CD1c-positive myeloid dendritic cell (primary cell): ENCODE measurements around the gene HYCC1.

ENCODE experiments used
- DNase-seq: peaks from one replicate; pipeline ENCODE4 v3.0.0-alpha.2; 2016; ENCODE audit errors: extremely low spot score

Gene HYCC1

GRCh38 chr7:23016345-23017253 lies 2.7 kb upstream of the HYCC1 start:
- no peak for DNase-seq

DNA sequence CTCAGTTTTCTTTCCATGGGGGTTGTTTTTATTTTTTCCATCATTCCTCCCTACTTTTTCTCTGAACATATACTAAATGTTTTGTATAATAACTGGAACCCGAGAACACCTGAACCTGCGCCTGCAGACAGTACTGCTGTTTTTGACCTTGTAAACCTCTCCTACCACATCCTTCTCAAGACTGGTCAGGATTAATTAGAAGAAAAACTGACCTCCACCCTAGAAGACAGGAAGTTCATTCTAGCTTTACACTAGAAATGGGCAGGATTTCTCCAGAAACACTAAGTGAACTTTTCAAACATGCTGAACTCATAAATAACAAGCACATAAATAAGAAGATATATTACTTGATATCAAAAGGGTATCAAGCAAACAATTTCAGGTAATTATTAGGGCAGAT lies 751 bp upstream of the HYCC1 start:
- peak; percentile 27 for DNase-seq

DNA sequence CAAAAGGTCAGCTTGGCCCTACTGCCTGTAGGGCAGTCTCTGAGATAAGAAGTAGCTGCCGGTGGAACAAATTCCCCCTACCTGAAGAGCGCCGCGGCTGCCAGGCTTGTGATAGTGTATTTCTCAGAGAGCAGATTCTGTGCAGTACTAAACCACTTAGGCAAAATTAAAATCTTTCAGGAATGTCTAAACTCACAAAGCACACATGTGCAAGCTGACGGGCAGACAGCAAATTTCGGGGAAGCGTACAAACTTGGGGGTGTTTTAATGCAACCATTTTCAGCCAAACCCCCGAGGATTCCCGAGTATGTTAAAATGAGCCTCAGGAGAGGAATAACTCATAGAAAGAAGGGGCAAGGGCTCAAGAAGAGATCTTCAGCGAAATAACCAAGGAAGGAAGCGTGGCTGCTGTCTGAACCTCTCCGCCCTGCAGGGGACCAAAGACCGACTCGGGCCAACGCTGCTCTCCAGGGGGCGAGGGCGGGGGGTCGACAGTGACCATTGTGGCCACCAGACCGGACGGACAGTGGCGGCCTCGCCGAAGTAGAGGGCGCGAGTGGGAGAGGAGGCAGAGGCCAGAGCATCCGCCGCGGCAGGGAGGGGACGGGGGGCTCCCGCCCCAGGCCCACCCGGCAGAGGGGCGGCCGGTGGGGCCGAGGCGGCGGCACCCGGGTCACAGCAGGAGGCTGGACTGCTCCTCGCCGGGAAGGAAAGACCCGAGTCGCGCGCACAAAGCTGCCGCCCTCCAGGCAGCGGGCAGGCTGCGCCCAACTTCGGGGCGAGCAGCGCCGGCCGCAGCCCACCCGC lies 819 bp downstream of the HYCC1 start:
- DNase-seq: no peak

DNA sequence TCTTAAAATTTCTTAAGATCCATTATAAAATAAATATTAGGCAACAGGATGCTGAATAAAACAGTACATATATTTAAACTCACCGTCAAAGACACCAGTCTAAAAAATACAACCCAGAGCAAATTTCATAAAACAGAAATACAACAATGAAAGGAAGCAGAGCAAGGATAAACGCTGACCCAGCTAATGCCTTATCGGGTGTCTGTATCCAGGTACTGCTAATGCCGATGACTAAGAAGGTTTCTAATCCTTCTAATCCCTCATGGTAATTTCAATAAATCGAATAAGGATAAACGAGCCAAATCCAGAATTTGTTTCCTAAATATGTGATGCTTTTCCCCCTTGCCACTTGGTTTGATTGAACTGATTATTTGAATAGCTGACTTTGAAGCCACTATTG lies 1.7 kb downstream of the HYCC1 start:
- DNase-seq: no peak

DNA sequence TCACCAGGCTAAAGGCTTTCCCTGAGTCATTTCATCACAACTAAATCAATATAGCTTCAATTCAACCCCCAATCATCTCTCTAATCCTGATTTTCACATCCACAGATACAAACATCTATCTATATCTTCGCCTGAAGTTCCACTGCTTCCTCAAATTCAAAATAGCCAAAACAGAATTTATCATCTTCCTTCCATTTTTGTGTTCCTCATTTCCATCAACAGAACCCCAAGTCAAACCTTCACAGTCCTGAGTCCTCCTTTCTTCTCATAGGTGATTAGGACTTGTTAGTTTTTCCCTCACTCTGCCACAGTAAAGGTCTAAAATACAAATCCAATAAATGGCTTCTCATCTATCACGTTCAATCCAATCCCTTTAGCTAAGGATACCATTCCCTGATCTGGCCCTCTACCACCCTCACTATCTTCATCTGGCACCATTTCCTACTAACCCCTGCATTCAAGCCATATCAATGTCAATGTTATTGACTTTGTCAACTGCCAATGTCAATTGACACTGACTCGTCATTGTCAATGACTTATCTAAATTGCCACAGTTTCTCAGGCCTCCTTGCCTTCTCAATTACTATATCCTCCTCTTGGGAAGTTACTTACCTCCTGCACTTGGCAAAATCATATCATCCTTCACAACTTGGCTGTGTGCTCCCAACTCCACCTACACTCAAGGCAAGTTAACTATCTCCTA lies 2.6 kb downstream of the HYCC1 start:
- no peak for DNase-seq

DNA sequence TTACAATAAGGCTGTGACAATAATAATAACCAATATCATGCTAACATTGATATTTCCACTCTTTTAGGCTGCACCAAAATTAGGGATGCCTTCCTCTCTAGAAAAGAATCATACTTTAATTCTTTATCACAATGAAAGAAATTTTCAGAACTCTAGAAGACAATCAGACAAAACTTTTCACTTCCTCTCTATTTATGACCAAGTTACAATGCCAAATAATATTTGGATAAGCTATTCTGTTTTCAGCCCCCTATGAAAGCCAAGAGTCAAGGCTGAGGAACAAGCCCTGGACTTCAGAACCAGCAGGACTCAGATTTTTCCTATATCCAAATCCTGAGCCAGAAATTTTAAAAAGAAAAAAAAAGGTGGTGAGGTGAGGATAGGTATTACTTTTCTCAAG lies 4.6 kb downstream of the HYCC1 start:
- no peak for DNase-seq

- DNase-seq: no peak
These were observed 9.7 kb downstream of the HYCC1 start for GRCh38 chr7:23004247-23004520.

DNA sequence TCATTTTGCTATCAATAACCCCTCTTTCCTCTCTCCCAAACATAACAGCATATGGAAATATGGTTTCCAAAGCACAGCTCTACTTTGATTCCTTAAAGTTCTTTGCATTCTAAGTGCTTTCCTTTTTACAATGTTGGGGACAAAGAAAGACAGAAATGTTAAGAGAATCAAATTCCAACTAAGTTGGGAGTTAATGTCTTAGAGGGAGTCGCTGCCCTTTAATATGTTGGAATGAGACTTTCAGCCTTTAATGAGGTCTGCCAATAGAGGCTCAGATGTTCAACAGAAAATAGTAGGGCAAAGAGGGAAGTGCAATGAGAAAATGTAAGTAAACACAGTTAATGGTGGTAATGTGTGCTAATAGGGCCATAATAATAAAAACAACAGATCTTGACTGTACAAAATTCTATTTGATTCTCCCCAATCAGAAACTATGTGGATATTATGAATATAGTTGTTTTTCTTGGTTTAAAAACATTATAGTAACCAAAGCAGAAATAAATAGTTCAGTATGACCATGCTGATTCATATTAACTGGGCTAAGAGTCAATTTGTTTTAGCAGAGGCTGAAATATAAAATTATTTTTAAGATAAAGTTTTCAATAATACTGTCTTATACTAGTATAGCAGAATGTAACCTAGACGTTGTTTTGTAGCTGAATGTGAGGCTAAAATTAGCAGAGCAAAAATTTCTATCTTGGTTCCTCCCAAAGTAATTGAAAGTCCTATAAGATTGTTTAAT lies 10.3 kb downstream of the HYCC1 start:
- DNase-seq: no peak

DNA sequence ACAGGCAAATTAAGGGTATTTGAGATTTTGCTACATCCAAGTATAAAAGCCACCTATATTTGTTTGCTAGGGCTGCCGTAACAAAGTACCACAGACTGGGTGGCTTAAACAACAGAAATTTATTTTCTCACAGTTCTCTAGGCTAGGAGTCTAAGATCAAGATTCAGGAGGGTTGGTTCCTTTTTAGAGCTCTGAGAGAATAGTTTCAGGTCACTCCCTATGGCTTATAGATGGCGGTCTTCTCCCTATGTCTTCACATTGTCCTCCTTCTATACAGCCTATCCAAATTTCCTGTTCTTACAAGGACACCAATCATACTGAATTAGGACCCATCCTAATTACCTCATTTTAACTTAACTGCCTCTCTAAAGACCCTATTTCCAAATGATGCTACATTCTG lies 11.2 kb downstream of the HYCC1 start:
- no peak for DNase-seq

DNA sequence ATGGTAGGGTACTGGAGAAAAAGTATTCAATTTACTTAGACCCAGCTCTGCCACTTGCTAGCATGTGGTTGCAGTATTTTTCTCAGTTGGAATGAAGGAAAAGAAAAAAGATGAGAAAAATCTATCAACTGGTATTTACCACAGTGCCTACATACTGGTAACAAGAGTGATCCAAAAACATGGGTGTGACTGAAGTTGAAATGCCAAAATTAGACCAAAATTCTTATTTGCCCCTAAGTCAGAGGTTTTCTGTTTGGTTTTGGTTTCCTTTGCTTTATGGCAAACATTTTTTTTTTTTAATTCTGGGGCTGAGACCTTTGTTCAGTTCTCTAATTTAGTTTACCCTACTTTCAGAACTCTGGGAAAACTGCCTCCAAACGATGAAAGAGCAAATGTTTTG lies 12.3 kb downstream of the HYCC1 start:
- no peak for DNase-seq

GRCh38 chr7:23000597-23001360 lies 13.2 kb downstream of the HYCC1 start:
- no peak for DNase-seq

- no peak for DNase-seq
These were observed 15.4 kb downstream of the HYCC1 start for GRCh38 chr7:22998519-22998896.

DNA sequence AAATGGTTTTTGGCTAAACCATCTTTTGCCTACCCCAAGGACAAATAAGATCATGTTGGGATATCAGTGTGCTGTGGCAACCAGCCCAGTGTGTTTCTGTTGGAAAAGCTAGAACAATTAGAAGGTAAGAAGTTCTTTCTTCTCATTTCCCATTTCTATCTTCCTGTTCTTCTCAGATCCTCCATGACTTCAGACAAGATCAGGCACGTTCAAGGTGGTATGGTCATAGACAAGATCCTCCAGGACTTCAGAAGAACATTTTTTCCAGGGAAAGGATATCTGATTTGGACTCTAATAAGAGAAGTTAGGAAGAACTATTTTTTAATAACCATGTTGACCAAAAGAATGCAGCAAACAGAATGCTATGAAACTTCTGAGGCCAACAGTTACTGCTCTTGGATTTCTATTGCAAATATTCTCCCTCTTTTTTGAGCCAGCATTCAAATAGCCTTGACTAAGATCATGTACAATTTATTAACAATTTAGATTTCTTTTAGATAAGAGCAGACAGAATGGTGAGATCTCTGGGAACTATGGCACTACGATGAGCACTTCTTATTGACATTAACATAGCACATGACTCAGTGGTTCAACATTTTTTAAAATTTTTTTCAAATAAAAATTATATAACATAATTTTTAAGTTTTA lies 15.9 kb downstream of the HYCC1 start:
- DNase-seq: no peak

DNA sequence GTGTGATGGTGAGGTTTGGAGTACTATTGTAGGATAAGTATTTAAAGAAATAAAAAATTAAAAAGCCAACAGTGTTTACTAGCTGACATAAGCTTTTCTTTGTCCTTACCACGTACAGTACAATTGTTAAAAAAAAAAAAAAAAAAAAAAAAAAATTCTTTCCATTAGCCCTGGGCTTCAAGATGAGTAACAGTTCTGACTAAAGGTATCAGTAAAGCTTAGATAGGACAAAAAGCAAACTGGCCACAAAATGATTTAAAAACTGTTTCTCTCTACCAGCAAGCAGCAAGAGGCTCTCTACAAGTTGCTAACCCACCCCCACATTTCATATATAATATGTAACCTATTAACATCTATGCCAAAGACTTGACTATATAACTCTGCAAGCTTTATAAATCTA lies 17.5 kb downstream of the HYCC1 start:
- no peak for DNase-seq

DNA sequence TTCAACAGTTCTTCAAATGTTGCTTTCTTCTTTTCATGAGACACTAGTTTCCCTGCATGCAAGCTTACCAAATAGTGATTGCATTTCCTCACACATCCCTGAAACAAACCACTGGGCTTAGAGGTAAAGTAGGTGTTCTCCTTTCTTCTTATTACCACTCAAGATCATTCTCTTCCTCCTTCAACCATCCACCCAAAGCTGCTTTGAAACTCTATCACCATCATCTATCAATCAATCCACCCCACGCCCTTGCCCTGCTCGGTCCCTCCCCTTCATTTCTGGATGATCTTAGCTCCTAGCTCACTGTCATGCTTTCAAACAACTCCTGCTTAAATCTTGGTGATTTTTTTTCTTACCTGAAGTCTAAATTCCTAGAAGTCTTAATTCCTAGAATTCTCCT lies 18.9 kb downstream of the HYCC1 start:
- no peak for DNase-seq

DNA sequence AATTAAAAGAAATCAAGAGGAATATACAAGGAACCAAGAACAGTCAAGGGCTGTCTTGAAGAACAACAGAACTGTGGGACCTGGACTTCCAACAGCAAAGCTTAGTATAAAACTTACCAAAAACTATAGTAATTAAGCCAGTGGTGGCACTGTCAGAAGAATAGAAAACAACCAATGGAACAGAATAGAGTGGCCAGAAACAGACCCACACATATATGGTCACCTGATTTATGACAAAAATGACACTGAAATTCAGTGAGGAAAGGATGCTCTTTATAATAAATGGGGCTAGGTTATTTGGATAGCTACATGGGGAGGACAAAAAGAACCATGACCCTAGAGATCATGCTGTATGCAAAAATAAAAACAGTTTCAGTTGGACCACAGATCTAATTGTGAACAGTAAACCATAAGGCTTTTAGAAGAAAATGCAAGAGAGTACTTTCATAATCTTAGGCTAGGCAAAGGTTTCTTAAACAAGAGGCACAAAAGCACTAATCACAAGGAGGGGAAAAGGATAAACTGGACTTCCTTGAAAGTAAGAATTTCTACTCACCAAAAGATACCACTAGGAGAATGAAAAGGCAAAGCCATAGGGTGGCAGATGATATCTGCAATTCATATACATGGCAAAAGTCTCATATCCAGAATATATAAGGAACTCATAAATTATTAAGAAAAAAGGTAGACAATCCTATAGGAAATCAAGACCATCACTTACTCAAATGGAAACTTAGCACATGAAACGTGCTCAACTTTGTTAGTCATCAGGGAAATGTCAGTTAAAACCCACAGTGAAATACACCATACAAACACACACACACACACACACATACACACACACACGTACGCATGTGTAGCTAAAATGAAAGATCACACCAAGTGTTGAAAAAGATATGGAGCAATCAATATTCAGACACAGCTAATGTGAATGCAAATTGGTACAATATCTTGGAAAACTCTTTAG lies 20.8 kb downstream of the HYCC1 start:
- DNase-seq: no peak

DNA sequence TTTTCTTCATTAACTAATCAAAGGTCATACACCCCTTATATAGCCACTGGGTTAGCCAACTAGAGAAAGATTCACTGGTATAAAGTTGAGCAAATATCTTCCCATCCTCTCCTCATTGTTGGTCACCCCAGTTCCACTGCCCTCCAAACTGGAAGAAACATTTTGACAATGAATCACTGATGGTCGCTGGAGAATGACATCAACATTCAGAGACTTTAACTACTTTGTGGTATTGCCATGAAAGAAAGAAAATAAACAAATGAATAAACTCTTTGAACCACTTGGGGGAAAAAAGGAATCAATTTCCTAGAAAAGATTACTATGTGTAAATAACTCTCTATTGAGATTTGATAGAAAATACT lies 23.4 kb downstream of the HYCC1 start:
- no peak for DNase-seq

DNA sequence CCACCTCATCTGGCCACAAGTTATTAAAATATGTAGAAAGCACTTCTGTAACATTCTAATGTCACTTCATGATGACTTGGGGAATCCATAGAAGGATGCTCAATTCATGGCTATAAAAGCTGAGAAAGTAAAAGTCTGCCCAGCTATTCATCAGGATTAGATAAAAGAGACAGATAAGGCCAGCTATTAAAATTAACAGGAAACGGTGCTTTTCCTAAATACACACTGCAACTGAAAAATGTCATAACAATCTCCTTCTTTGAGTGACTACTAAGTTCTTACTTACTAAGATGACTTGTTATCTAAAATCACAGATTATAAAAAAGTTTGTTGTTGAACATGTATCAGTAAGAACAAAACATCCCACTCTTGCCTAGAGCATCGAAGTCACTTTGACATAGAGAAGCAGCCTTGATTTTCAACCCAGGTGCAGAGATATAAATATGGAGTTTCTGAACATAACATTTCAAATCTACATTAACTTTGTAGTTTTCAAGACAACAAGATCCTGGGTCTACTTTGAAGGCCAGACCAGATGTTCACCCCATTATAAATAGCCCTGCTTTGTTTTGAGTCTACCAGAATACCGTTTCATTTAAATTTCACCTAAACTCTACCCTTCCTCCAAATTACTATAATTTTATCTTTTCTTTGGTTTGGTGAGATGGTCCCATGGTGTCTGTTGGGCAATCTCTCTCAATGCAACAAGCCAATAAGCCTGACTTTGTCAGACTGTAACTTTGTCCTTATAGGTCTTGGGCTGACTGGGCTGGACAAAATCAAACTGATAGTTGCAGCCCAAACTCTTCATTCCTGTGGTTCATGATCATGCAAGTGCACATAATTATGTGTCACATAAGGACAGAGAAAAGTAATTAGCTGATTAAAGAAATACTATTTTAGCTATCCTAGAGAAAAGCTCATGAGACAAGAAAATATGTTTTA lies 24.0 kb downstream of the HYCC1 start:
- no peak for DNase-seq

DNA sequence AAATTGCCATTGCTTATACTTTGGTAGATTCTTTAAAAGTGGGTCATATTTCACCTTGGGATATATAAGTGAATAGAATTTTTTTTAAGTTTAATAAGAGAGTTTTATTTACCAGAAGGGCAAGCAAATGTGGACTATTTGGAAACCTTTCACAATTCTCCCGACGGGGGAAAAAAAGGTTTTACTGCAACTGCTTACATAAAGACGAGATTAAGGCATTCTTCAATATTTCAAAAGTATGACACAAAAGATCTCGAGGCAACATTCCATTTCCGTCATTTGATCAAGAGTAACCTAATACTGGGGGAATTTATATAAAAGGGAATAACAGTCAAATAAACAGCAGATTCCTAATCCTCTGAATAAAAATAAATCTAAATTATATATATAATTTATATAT lies 28.5 kb downstream of the HYCC1 start:
- DNase-seq: no peak
